GM18909 (cell line): Measurements from ENCODE around the gene MTERF4.

Experiments
- ATAC-seq: cut with Tn5 transposase; IDR thresholded peaks from one replicate; pipeline ENCODE4 v1.9.1; 2021; ENCODE audit warnings: mild to moderate bottlenecking; ENCODE audit not compliant: unreplicated experiment, poor library complexity

Gene MTERF4, protein sequence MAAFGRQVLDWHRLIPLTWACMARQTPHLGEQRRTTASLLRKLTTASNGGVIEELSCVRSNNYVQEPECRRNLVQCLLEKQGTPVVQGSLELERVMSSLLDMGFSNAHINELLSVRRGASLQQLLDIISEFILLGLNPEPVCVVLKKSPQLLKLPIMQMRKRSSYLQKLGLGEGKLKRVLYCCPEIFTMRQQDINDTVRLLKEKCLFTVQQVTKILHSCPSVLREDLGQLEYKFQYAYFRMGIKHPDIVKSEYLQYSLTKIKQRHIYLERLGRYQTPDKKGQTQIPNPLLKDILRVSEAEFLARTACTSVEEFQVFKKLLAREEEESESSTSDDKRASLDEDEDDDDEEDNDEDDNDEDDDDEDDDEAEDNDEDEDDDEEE

DNA sequence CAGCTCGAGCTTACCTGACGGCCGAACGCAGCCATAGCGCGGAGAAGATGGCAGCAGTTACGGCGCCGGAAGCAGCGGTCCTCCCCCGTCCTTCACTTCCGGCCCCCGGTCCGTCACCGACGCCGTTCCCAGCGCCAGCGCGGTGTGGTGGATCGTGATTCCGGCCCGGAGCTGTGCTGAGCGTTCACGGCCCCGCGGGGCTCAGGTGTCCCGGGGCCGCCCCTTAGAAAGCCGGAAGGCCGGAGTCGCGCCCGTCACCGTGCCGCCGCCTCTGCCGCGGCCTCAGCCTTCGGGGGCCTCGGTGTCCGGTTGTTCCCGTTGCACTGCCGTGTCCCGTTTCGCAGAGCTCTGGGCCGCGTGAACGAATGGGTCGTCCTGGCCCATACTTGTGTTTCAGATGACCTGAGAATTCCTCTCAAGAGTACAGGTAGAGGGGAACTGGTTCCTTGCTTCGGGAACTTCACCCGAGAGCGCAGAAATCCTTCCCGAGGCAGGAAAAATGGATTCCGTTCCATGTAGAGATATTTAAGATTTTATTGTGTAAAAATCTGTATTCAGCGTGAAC lies at the start of gene MTERF4:
Gene MTERF4, minus strand, starts transcription at position 49 of the 565 bp plus-strand sequence. Its CDS starts 14 bp downstream, at position 35.
- ATAC-seq = peak; percentile 92

DNA sequence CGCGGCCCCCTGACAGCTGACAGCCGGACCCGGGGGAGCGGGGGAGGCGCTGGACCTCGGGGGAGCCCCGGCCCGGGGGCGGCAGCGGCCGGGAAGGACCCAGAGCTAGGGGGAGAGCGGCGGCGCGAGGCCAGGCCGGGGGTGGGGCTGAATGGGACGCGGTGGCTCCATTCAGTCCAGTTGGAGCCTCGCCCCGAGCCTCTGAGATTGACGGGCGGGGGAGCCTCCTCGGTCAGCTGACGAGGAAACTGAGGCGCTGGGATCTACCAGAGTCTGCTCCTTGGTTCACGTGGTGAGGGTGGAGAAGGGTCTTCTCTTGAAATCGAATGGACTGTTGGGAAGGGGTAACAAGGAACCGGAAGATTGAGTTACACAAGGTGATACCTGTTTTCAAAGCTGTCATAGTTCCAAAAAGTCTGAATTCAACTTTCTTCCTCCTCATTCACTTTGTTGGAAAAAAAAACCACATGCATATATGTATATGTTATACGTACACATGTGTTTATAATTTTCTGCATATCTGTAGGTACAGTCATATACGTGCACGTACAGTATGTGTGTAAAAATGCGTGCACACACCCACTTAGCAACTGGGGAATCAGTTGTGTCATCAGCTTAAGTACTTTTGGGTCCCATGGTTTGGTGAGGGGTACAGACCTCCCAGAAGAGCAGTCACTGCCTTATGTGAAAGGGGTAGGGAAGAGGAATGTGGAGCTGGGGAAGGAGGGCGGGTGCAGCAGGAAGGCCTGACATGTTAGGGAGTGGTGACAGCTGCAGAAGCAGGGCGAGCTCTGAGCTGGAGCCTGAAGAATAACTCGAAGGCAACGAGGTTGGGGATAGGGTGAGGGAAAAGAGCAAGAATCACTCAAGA lies 48.8 kb upstream of the MTERF4 start:
- ATAC-seq = no peak

GRCh38 chr2:241149925-241150659 lies 48.0 kb upstream of the MTERF4 start, which contains the start of gene PPP1R7:
TSS of gene PPP1R7 (plus strand) at chr2:241150467. CDS start at chr2:241150496, 29 bp downstream.
- ATAC-seq = peak; percentile 78

- ATAC-seq = peak; percentile 7
These were observed 47.5 kb upstream of the MTERF4 start for GRCh38 chr2:241149675-241149924.

- ATAC-seq = peak; percentile 77
These were observed 47.0 kb upstream of the MTERF4 start, which contains the start of gene PASK for GRCh38 chr2:241148891-241149674. TSS of gene PASK (minus strand) at chr2:241149472. CDS start at chr2:241143032, 6,440 bp downstream.

DNA sequence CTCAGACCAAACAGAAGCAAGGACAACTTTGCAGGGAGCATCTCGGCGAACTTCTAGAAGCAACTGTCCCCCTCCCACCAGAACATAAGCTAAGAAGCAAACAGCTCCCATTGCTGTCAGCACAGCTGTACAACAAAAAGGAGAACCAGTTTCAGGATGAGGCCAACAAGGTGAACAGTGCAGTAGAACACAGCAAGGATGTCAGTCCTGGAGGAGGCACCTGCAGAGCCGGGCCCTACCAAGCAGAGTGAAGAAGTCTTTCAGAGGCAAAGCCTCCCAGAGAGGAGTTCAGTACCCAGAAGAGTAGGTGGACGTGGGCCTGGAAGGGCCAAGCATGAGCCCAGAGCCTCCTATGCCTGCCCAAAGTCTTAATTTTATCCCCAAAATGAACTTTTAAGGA lies 46.2 kb upstream of the MTERF4 start:
- no peak for ATAC-seq

GRCh38 chr2:241147336-241147735 lies 45.2 kb upstream of the MTERF4 start:
- no peak for ATAC-seq

- no peak for ATAC-seq
These were observed 44.2 kb upstream of the MTERF4 start for GRCh38 chr2:241146286-241146685.

- no peak for ATAC-seq
These were observed 40.5 kb upstream of the MTERF4 start for GRCh38 chr2:241142593-241142992.

DNA sequence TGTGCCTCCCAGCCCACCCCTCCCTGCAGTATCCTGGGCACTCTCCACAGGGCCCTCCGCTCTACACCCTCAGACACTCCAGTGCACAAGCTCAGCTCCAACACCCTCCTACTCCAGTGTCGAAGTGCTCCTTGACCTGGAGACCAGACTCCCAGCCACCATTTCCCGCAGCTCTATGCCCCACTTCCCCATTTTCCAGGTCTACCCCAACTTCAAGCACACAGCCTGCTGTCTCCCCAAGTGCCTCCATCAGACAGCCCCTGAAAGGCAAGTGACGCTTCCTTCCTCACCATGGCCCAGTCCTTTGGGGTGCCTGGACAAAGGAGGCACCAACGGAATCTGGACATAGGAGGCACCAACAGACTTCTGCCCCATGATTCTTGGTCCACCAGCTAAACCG lies 40.0 kb upstream of the MTERF4 start:
- no peak for ATAC-seq

DNA sequence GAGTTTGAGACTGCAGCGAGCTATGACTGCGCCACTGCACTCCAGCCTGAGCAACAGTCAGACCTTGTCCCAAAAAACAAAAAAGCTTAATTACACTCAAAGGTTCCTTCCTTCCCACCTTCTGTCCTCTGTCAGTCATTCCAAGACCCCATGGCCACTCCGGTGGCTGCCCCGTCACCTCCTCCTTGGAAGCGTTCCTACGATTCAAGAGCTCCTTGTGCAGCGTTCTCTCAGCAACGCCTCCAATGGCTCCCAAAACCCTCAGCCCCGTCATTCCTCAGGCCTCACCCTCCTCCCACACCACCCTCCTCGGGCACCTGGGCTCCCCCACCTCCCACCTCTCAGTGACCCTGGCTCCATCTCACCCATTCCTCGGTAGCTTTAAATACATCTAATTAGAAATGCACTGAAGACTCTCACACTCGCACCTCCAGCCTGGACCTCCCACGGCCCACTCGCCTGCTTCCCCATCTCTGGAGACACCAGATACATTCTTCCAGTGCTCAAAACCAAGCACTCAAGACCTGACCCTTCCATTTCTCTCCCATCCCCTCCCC lies 39.2 kb upstream of the MTERF4 start:
- no peak for ATAC-seq

- no peak for ATAC-seq
These were observed 38.4 kb upstream of the MTERF4 start for GRCh38 chr2:241140445-241140840.

DNA sequence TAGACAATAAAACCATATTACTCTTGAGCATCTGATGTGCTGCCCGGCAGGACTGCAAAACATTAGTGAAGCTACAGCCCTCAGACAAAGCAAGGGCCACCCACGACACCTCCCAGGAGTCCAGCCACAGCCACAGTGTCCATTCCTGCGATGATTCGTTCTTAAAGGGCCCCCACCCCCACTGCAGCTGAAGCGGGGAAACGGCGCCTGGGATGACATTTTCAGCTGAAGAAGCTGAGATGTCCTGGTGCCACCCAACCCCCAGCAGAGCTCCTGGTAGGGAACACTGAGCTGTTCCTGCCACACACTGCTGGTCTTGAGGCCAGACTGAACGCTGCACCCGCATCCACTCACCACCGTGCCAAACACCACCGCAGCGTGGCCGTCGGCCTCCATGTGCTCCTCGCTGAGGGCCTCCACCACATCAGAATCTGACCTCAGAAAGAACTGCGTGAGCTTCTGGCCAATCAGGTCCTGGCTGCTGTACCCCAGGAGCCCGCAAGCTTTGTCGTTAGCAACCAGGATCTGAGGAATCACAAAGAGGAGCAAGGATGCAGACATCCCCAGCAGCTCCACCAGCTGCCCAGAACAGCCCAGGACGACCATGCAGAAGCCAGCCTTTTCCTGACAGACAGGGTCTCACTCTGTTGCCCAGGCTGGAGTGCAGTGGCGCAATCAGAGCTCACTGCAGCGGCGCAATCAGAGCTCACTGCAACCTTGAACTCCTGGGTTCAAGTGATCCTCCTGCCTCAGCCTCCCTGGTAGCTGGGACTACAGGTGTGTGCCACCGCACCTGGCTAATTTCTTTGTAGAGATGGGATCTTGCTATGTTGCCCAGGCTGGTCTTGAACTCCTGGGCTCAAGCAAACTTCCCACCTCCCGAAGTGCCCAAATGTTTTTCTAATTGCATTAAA lies 37.7 kb upstream of the MTERF4 start:
- ATAC-seq = no peak

DNA sequence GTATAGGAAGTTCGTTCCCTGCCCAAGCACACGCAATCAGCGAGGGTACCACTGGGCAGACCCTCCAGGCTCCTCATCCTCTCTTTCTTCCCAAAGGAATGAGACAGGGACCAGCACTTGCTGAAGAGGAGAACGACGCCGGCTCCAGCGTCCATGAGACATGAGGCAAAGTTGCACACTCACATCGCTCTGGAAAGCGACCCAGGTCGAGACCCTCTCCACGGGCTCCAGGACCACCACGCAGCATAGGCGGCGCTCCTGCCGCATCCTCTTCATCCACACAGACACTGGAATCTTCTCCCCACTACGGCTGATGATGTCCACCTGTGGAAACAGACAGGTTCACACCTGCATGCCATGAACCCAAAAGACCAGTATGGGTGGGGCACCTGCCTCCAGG lies 36.4 kb upstream of the MTERF4 start:
- ATAC-seq = no peak

DNA sequence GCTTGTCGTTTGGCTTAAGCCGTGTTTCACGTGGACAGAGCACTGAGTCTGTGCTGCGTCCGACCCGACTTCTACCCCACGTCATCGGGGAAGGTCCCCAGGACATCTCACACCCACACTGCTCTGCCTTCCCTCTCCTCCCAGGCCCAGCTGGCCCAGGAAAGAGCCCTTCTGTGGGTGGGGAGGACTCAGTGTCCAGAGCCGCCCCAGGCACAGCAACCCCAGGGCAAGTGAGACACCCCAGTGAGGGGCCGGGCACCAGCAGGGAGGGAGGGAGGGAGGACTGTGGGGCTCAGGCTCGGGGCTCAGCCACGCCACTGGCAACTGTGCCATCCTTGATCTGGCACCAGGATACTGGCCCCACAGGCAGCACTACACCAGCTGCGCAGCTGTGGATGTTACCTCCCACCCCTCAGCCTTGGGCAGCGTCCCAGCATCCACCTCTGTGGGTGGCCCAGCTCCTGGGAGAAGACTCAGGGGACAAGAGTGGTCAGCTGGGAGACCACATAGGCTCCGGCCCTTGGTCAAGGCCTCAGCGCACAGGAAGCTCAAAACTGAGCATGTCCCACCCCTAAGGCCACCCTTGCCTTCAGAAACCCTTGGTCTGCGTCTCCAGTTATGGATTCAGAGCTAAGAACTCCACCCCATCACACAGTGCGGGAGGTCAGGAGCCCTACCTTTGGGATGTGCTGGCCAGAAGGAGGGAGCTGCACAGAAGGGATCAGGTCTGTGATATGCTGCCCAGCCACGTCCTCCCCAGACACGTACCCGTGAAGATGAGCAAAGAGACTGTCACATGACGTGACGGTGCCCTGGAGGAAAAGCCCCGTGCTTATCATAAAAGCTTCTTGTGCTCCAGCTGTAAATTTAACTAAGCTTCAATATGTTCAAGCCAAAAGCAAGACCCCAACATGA lies 35.4 kb upstream of the MTERF4 start:
- ATAC-seq = no peak

GRCh38 chr2:241136661-241137260 lies 34.7 kb upstream of the MTERF4 start:
- ATAC-seq = no peak

- ATAC-seq = no peak
These were observed 34.1 kb upstream of the MTERF4 start for GRCh38 chr2:241136191-241136590.
